GM19035 (cell line): ENCODE results near the gene RGS6.

Source experiments
- ATAC-seq: cut with Tn5 transposase; IDR thresholded peaks from one replicate; pipeline ENCODE4 v1.9.1; 2021; ENCODE audit not compliant: unreplicated experiment

The RGS6 gene

GRCh38 chr14:71942904-71943694 is 10.9 kb downstream of the RGS6 start:
- ATAC-seq, result no peak

GRCh38 chr14:71943695-71944018 is 11.4 kb downstream of the RGS6 start:
- ATAC-seq, result no peak

- ATAC-seq, result no peak
These were observed 15.8 kb downstream of the RGS6 start for GRCh38 chr14:71947947-71948500.

- ATAC-seq, result no peak
These were observed 20.4 kb downstream of the RGS6 start for GRCh38 chr14:71952381-71953363.

- ATAC-seq, result no peak
These were observed 24.8 kb downstream of the RGS6 start for GRCh38 chr14:71956920-71957563.

GRCh38 chr14:71959055-71959454 is 26.8 kb downstream of the RGS6 start:
- ATAC-seq, result no peak

- ATAC-seq, result no peak
These were observed 28.5 kb downstream of the RGS6 start for GRCh38 chr14:71960494-71961353.

- ATAC-seq, result no peak
These were observed 29.7 kb downstream of the RGS6 start for GRCh38 chr14:71961972-71962371.

GRCh38 chr14:71964716-71965115 is 32.5 kb downstream of the RGS6 start:
- no peak for ATAC-seq

- ATAC-seq, result no peak
These were observed 34.3 kb downstream of the RGS6 start for GRCh38 chr14:71966528-71966927.

- ATAC-seq, result no peak
These were observed 35.5 kb downstream of the RGS6 start for GRCh38 chr14:71967704-71968103.

- ATAC-seq, result no peak
These were observed 38.0 kb downstream of the RGS6 start for GRCh38 chr14:71970272-71970671.

GRCh38 chr14:71985538-71986189 is 53.4 kb downstream of the RGS6 start:
- ATAC-seq, result no peak

GRCh38 chr14:71988476-71988875 is 56.2 kb downstream of the RGS6 start:
- ATAC-seq, result no peak

GRCh38 chr14:71988939-71989338 is 56.7 kb downstream of the RGS6 start:
- no peak for ATAC-seq

- no peak for ATAC-seq
These were observed 62.2 kb downstream of the RGS6 start for GRCh38 chr14:71994416-71994815.

GRCh38 chr14:71995741-71996140 is 63.5 kb downstream of the RGS6 start:
- ATAC-seq, result no peak

GRCh38 chr14:71996610-71997009 is 64.4 kb downstream of the RGS6 start:
- no peak for ATAC-seq

- ATAC-seq, result no peak
These were observed 68.7 kb downstream of the RGS6 start for GRCh38 chr14:72000907-72001306.

- ATAC-seq, result no peak
These were observed 70.5 kb downstream of the RGS6 start for GRCh38 chr14:72002731-72003130.
